ENCODE data around the gene APOBEC3A. TPM values are rescaled to one million over a fixed set of nuclear protein-coding genes. Genes with fewer than 3 reads are reported as not detected.
A peak's percentile ranks its signal among the peaks of the same experiment; 100 is the strongest.

The APOBEC3A gene
- total RNA-seq (not detected), polyA plus RNA-seq (not detected)

- Histone ChIP-seq H3K9me3 (ENCODE audit: low read length) (no peaks in the 10 kb centered on the region), H3K4me1 (ENCODE audit: insufficient read depth, low read length) (no peaks in the 10 kb centered on the region), H3K36me3 (ENCODE audit: insufficient read depth, low read length) (no peaks in the 10 kb centered on the region), H3K4me3 (ENCODE audit: low read length) (no peak within 1 kb of the TSS), H3K27me3 (ENCODE audit: insufficient read depth, low read length, poor library complexity, severe bottlenecking) (no peaks in the 10 kb centered on the region), H3K27ac (ENCODE audit: low read depth, low read length) (no peak within 1 kb of the TSS)
- Mint-ChIP-seq H3K36me3 (no peaks in the 10 kb centered on the region), H3K27ac (peak within 1 kb of the TSS in 1 of 8 donors; percentile 47), H3K4me1 (peaks cover 0 to 5% (median 5%) of the 10 kb centered on the region in 3 donors), H3K4me3 (no peak within 1 kb of the TSS), H3K9me3 (no peaks in the 10 kb centered on the region), H3K27me3 (no peaks in the 10 kb centered on the region)
- ChIA-PET CTCF (interaction anchor here (1.6 kb wide), 1 partner anchor 14 kb away, joined by 4 read pairs; no protein-coding TSS in a partner anchor), POLR2A (no interaction called here)
- DNase-seq, result peak in 1 of 5 donors; percentile 33
These were observed at the start of gene APOBEC3A for GRCh38 chr22:38957046-38957770. TSS of gene APOBEC3A (plus strand) at chr22:38957609. CDS start at chr22:38957692, 83 bp downstream.

- Mint-ChIP-seq H3K36me3 (peaks cover 0 to 4% (median 1%) of the 10 kb centered on the region in 3 donors), H3K9me3 (peaks cover 0 to 7% (median 4%) of the 10 kb centered on the region in 5 donors), H3K27me3 (peaks cover 15 to 52% of the 10 kb centered on the region in 2 donors), H3K27ac (no peak overlapping the region), H3K4me3 (no peak overlapping the region), H3K4me1 (no peaks in the 10 kb centered on the region)
- no peak overlapping the region for H3K4me3 ChIP-seq (ENCODE audit: low read length)
- no peak overlapping the region for H3K27ac ChIP-seq (ENCODE audit: low read depth, low read length)
- no peaks in the 10 kb centered on the region for H3K9me3 ChIP-seq (ENCODE audit: low read length)
- ChIA-PET CTCF (no interaction called here), POLR2A (no interaction called here)
- no peaks in the 10 kb centered on the region for H3K4me1 ChIP-seq (ENCODE audit: insufficient read depth, low read length)
- no peak for DNase-seq
- H3K27me3 ChIP-seq (ENCODE audit: insufficient read depth, low read length, poor library complexity, severe bottlenecking), result no peaks in the 10 kb centered on the region
- H3K36me3 ChIP-seq (ENCODE audit: insufficient read depth, low read length), result no peaks in the 10 kb centered on the region
These were observed 49.6 kb upstream of the APOBEC3A start for GRCh38 chr22:38907767-38908166.

- H3K4me1 ChIP-seq (ENCODE audit: insufficient read depth, low read length), result no peaks in the 10 kb centered on the region
- no peaks in the 10 kb centered on the region for H3K4me1 Mint-ChIP-seq
- H3K4me3 Mint-ChIP-seq, result no peak overlapping the region
- ChIA-PET CTCF (no interaction called here), POLR2A (no interaction called here)
- no peak for DNase-seq
- no peaks in the 10 kb centered on the region for H3K9me3 ChIP-seq (ENCODE audit: low read length)
- no peak overlapping the region for H3K27ac ChIP-seq (ENCODE audit: low read depth, low read length)
- no peaks in the 10 kb centered on the region for H3K27me3 ChIP-seq (ENCODE audit: insufficient read depth, low read length, poor library complexity, severe bottlenecking)
- H3K36me3 Mint-ChIP-seq, result peaks cover 0 to 1% (median 0%) of the 10 kb centered on the region in 3 donors
- no peaks in the 10 kb centered on the region for H3K36me3 ChIP-seq (ENCODE audit: insufficient read depth, low read length)
- H3K27me3 Mint-ChIP-seq, result peaks cover 13 to 46% of the 10 kb centered on the region in 2 donors
- no peaks in the 10 kb centered on the region for H3K9me3 Mint-ChIP-seq
- no peak overlapping the region for H3K4me3 ChIP-seq (ENCODE audit: low read length)
- no peak overlapping the region for H3K27ac Mint-ChIP-seq
These were observed 46.0 kb upstream of the APOBEC3A start for GRCh38 chr22:38911434-38911833.

- H3K4me1 ChIP-seq (ENCODE audit: insufficient read depth, low read length), result no peaks in the 10 kb centered on the region
These were observed 37.7 kb upstream of the APOBEC3A start for GRCh38 chr22:38919631-38920190.

GRCh38 chr22:38921120-38921519, 36.3 kb upstream of the APOBEC3A start:
- Histone ChIP-seq H3K27me3 (ENCODE audit: insufficient read depth, low read length, poor library complexity, severe bottlenecking) (peaks cover 8% of the 10 kb centered on the region), H3K27ac (ENCODE audit: low read depth, low read length) (no peak overlapping the region), H3K36me3 (ENCODE audit: insufficient read depth, low read length) (no peaks in the 10 kb centered on the region), H3K4me1 (ENCODE audit: insufficient read depth, low read length) (no peaks in the 10 kb centered on the region), H3K9me3 (ENCODE audit: low read length) (no peaks in the 10 kb centered on the region), H3K4me3 (ENCODE audit: low read length) (no peak overlapping the region)
- ChIA-PET POLR2A (no interaction called here), CTCF (interaction anchor here (1.3 kb wide), 1 partner anchor 51 kb away, joined by 3 read pairs; no protein-coding TSS in a partner anchor)
- DNase-seq, result no peak
- Mint-ChIP-seq H3K9me3 (no peaks in the 10 kb centered on the region), H3K4me3 (no peak overlapping the region), H3K27me3 (peaks cover 18 to 31% of the 10 kb centered on the region in 2 donors), H3K4me1 (no peaks in the 10 kb centered on the region), H3K27ac (no peak overlapping the region), H3K36me3 (no peaks in the 10 kb centered on the region)

More at GRCh38 chr22:38919631-38920190, 37.7 kb upstream of the APOBEC3A start:
- CTCF ChIA-PET, result interaction anchor here (1.8 kb wide), 1 partner anchor 50 kb away, joined by 11 read pairs; no protein-coding TSS in a partner anchor
- no peaks in the 10 kb centered on the region for H3K36me3 Mint-ChIP-seq
- no peak for DNase-seq
- H3K27ac ChIP-seq (ENCODE audit: low read depth, low read length), result no peak overlapping the region
- H3K27me3 ChIP-seq (ENCODE audit: insufficient read depth, low read length, poor library complexity, severe bottlenecking), result no peaks in the 10 kb centered on the region
- H3K4me3 ChIP-seq (ENCODE audit: low read length), result no peak overlapping the region
- POLR2A ChIA-PET, result no interaction called here
- H3K9me3 Mint-ChIP-seq, result no peaks in the 10 kb centered on the region
- no peaks in the 10 kb centered on the region for H3K9me3 ChIP-seq (ENCODE audit: low read length)
- H3K27ac Mint-ChIP-seq, result no peak overlapping the region
- H3K4me1 Mint-ChIP-seq, result no peaks in the 10 kb centered on the region
- H3K36me3 ChIP-seq (ENCODE audit: insufficient read depth, low read length), result no peaks in the 10 kb centered on the region
- H3K4me3 Mint-ChIP-seq, result no peak overlapping the region
- peaks cover 8 to 21% of the 10 kb centered on the region in 2 donors for H3K27me3 Mint-ChIP-seq

GRCh38 chr22:38921806-38922205, 35.6 kb upstream of the APOBEC3A start:
- peaks cover 21 to 31% of the 10 kb centered on the region in 2 donors for H3K27me3 Mint-ChIP-seq
- no peak overlapping the region for H3K4me3 Mint-ChIP-seq
- H3K27me3 ChIP-seq (ENCODE audit: insufficient read depth, low read length, poor library complexity, severe bottlenecking), result peaks cover 9% of the 10 kb centered on the region
- ChIA-PET POLR2A (no interaction called here), CTCF (interaction anchor here (1.3 kb wide), 1 partner anchor 52 kb away, joined by 3 read pairs; no protein-coding TSS in a partner anchor)
- no peaks in the 10 kb centered on the region for H3K4me1 Mint-ChIP-seq
- H3K36me3 Mint-ChIP-seq, result no peaks in the 10 kb centered on the region
- no peak overlapping the region for H3K27ac ChIP-seq (ENCODE audit: low read depth, low read length)
- no peak overlapping the region for H3K27ac Mint-ChIP-seq
- no peaks in the 10 kb centered on the region for H3K4me1 ChIP-seq (ENCODE audit: insufficient read depth, low read length)
- H3K36me3 ChIP-seq (ENCODE audit: insufficient read depth, low read length), result no peaks in the 10 kb centered on the region
- H3K4me3 ChIP-seq (ENCODE audit: low read length), result no peak overlapping the region
- no peak for DNase-seq
- H3K9me3 Mint-ChIP-seq, result no peaks in the 10 kb centered on the region
- H3K9me3 ChIP-seq (ENCODE audit: low read length), result no peaks in the 10 kb centered on the region

GRCh38 chr22:38923463-38924346, 33.7 kb upstream of the APOBEC3A start:
- Histone ChIP-seq H3K27ac (ENCODE audit: low read depth, low read length) (no peak overlapping the region), H3K4me1 (ENCODE audit: insufficient read depth, low read length) (no peaks in the 10 kb centered on the region), H3K36me3 (ENCODE audit: insufficient read depth, low read length) (no peaks in the 10 kb centered on the region), H3K4me3 (ENCODE audit: low read length) (no peak overlapping the region), H3K9me3 (ENCODE audit: low read length) (no peaks in the 10 kb centered on the region), H3K27me3 (ENCODE audit: insufficient read depth, low read length, poor library complexity, severe bottlenecking) (peaks cover 9% of the 10 kb centered on the region)
- ChIA-PET POLR2A (no interaction called here), CTCF (no interaction called here)
- H3K27ac Mint-ChIP-seq, result no peak overlapping the region
- DNase-seq, result no peak
- no peaks in the 10 kb centered on the region for H3K9me3 Mint-ChIP-seq
- no peak overlapping the region for H3K4me3 Mint-ChIP-seq
- peaks cover 3 to 5% (median 5%) of the 10 kb centered on the region in 3 donors for H3K4me1 Mint-ChIP-seq
- H3K27me3 Mint-ChIP-seq, result peaks cover 28 to 39% of the 10 kb centered on the region in 2 donors
- no peaks in the 10 kb centered on the region for H3K36me3 Mint-ChIP-seq

Data from CD8-positive, alpha-beta memory T cell (primary cell).